HG02759 (cell line): ENCODE results near the gene TBC1D16.

Experiments used
- ATAC-seq: cut with Tn5 transposase; IDR thresholded peaks from one replicate; pipeline ENCODE4 v1.9.1; 2021; ENCODE audit warnings: mild to moderate bottlenecking, moderate library complexity; ENCODE audit not compliant: unreplicated experiment

Gene TBC1D16

DNA sequence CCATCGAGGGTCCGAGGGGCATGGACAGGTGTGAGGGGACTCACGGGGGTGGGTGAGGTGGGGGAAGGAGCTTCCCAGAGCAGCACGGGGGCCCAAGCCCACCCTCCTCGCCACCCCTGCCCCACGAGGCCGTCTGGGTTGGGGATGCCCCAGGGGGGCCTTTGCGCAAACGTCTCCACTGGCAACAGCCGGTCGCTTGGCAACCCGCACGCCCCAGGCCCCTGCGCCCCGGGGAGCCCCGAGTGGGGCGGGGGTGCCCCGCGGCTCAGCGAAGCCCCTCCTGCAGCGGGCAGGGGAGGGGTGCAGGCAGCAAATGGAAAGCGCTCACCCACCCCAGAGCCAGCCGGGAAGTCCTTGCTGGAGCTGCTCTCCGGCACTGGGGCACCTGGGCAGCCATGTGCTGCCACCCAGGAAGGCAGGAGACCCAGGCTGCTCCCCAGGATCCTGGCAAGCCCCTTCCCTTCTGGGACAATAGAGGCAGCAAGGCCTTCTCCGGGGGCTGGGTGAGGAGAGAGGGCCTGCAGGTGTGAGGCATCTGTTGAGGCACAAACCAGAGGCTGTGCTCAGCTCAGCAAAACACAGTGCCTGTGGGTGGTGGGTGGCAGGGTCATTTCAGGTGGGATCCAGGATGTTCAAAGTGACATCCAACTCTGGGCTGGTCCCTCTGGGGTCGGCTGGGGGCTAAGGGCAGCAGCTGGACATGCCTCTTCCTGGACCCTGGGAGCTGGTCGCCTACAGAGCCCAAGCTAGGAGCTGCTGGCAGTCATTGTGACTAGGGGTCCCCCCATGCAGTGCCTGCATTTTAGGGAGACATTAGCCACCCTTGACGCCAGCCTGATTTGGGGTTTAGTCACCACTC, 115.6 kb downstream of the TBC1D16 start:
- ATAC-seq, result no peak

DNA sequence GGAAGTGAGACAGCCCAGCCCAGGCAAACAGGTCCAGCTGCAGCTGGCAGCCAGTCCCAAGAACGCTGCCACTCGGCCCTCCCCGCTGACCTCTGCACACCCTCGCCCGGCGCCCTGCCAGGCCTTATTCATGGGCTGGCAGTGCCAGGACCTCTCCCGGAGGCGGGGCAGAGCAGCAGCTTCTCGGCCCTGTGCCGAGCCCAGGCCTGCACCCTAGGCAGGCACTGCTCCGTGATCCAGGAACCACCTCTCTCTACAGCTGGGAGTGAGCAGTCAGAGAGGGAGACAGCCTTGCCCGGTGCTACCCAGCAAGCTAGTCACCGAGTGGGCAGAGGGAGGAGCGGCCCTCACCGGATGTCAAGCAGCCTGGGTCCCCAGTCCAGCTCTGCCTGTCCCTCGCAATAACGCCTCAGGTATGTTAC, 116.5 kb downstream of the TBC1D16 start:
- no peak for ATAC-seq

DNA sequence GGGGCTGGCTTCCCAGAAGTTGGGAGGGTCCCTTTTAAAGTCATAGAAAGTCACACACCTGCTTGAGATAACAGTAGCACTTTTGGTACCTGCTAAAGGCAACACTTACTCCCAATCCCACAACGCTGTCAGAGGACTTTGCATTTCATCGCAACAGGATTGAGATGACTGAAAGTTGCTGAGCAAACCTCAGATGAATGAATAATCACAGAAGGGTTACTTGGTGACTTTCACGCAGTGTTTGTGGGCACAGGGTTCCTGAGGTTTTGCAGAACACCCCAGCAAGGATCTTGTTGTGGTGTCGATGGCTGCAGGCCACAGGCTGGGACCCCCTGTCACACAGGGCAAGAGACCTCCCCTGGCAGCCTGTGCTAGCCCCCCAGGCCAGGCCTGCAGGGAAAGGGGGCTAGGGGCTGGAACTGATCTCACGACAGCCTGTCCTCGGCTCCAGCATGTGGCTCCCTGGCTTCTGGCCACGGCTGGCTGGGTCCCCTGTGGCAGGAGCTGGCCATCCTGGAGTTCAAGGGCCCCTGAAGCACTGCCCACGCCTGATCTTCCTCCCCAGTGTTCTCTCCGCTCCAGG, 117.0 kb downstream of the TBC1D16 start:
- ATAC-seq, result no peak

DNA sequence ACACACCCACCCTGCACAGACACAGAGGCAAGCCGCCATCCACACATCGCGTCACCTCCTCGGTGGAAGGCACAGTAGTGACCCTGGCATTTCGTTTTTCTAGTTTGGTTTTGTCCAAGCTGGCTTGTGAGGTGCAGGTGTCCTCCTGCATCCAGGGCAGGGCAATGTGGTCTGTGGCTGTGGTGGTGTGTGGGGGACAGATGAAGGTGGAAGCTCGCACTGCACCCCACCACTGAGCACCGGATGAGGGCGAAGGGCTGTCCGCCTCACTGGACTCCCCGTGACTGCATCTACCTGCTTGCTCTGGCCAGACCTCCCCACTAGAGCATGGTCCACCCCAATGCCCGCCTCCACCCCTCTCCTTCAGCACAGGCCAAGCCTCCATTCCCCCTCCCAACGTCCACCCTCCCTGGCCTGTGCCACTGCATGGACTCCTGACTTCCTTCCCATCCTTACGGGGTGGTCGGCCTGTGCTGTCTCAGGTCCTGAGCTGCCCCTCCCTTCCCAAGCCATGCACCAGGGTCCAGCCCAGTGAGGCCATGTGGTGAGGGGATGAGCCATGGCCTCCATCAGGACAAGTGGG, 117.7 kb downstream of the TBC1D16 start:
- ATAC-seq, result no peak

DNA sequence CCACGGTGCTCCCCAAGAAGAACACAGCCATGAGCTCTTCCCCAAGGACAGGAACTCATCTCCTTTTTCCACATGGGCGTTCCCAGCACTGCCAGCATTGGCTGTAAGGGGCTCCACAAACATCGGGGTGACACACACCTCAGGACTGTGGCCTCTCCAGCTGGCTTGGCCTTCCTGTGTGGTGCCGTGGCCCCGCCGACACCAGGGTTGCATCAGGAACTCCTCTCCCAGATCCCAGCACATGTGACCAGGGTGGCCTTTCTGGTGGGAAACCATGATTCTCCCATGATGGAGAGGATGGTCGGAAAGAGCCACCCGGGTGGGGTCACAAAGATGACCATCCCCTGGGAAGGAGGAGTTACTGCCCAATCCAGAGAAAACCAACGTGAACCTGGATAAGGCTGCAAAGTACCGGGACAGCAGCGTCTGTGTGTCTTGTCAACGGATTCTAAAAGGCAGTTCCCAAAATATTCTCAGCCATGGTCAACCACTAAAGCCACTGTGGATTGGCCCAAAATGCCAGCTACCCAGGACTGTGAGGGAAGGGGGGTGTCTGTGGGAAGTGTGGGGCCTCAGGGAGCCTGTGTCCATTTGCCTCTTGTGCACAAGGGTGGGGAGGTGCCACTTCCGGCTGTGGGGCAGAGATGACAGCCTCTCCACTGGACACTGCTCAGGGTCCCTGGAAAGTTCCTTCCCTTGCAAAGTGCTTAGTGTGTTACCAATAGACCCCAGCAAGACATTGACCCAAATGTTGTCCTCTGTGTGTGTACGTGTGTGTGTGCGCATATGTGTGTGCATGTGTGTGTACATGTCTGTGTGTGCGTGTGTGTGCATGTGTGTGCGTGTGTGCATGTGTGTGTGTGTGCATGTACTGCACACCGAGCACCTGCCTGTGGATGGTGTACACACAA, 118.4 kb downstream of the TBC1D16 start:
- ATAC-seq, result no peak

DNA sequence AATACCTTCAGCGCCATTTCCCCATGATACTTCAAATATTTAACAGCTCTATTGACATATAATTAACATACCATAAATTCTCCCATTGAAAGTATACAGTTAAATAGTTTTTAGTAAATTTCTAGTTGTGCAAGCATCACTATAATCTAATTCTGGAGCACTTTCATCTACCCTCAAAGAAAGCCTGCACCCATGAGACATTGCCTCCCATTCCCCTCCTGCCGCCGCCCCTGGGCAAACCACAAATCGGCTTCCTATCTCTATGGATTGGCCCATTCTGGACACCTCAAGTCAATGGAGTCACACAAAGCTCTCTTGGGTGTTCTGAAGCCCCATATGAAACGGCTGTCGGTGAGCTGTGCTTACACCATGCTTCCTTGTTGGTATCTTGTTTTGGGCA, 119.2 kb downstream of the TBC1D16 start:
- ATAC-seq, result no peak

DNA sequence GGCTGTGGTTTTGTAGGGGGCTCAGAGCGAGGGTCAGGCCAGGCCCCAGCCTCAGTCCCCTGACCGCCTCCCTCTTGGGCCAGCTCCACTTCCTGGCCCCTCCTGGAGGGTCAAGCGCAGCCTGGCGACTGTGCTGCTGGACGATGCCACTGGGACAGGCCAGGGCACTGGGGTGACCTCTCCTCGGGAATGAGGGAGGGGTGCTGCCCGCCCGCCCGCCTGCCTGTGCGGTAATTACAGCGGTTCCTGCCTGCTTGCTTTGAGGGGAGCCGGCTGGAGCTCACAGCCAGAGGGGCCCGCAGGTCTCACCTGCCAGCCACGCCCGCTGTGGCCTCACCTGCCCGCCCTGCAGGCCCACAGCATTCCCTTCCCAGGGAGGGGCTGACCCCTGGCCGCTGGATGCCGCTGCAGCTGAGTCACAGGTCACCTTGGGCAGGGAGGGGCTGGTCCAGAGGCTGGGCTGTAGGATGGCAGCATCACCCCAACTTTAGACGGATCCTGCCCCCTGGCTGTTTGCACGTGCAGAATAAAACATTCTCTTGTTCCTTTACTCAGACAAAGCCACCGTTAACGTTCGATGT, 119.7 kb downstream of the TBC1D16 start:
- no peak for ATAC-seq

DNA sequence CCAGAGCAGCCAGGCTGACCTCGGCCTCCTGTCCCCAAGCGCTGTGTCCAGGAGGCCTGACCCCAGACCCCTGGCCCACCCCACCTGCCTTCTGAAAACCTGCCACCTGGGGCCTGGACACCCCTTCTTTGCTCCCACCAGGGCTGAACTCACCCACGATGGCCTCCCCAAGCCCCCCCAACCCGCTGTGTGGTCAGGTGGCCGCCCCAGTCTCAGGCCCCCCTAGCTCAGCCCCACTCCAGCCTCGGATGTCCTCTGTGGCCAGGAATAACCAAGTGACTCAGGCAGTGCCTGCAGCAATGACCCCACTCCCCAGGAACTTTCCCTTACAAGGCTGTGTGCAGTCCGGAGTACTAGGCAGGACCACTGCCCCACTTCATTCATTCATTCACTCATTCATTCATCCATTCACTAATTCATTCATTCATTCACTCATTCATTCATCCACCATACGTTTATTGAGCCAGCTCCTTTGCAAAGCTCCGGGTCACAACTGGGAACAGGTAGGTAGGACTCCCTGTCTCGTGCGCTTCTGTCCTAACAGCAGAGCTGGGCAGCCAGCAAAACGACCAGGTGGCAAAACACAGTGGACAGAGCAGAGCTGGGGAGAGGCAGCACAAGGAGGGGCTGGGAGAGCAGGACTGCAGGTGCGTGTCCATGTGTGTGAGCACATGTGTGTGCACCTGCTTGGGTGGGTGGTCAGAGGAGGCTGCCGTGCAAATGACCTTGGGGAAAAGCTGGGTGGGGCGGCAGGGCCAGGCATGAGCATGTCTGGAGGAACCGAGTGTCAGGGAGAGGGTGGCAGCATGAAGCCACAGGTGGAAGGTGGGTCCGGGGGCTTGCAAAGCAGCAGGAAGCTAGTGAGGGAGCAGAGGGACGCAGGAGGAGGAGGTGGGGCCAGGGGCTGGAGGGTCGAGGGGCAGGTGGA, 120.6 kb downstream of the TBC1D16 start:
- ATAC-seq, result no peak

DNA sequence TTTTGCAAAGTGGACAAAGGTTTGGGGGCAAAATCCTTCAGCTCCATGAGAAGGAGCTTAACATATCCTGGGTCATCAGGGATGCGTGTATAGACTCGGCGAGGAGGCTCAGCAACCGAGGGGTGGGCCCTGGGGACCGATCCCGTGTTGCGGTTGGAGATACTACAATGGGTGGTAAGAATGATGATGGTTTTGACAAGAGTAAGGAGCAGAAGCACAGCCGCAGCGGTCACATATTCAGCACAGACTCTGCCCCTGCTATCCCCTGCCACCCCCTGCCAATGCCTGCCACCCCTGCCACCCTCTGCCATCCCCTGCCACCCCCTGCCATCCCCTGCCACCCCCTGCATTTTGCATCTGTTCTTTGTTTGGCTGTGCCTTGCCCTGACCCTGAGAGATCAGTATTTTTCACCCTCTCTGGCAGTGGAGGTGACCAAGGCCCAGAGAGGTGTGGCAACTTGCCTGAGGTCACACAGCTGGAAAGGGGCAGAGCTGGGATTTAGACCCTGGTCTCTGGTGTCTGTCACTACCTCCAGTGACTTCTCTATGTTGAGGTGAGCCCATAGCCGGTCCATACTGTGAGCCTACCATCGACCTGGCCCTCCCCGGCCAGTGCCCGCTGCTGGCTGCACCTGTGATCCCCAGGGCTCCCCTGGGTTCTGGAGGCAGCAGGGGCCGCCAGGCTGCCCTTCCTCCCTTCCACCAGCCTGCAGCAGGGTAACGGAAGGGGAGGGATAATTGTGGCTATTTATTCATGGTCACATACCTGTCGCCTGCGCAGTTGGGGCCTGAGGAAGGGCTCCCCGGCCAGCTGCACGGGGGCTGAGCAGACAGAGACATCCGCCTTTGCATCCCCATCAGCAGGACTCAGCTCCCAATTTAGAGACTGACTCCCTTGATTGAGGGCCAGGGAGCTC, 121.5 kb downstream of the TBC1D16 start:
- no peak for ATAC-seq

DNA sequence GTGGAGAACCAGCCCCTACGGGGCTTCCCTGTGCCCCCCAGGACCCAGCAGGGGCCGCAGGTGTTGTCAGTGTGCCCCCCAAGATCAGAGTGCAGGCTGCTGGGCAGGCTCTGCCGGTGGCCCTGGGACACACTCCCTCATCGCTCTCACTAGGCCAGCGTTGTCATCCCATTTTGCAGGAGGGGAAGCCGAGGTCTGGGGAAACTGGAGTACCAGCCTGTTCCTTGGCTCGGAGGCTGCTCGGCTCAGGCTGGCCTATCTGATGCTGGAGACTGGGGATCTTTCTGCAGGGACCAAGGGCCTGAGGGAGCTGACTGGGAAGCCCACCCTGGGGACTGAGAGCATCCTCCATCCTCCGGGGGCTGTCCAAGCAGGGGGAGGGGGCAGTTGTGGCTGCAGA, 122.2 kb downstream of the TBC1D16 start:
- no peak for ATAC-seq

DNA sequence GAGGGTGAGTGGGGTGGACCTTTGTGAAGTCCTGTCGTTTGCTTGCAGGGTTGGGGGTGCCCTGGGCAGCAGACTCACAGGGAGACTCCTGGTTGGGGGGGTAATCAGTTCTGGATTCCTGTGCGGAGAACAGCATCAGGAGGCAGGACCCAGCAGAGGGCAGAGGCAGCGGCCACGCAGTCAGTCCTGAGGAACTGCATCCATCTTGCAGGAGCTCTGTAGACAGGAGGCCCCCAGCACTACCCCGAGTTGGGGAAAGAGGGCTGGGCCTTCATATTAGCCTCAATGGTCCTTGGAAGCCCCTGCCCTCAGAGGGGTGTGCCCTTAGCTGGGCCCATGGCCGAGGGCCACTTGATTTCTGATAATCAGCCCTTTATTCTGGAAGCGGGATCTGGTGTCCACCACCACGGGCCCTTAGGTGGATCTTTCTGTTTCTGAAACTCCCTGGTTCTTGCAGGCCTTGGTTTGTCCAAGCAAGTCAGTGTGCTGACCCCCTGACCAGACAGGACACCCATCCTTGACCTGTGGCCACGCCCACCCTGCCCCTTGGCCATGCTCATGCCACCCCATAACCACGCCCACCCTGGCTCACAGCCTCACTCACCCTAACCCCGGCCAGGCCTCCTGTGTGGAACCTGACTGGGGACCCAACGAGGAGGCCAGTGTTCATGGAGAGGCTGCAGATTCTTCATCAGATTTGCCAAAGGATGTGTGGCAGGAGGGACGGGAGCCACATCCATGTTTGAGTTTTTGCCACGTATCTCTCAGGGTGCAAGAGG, 122.9 kb downstream of the TBC1D16 start:
- ATAC-seq, result no peak

DNA sequence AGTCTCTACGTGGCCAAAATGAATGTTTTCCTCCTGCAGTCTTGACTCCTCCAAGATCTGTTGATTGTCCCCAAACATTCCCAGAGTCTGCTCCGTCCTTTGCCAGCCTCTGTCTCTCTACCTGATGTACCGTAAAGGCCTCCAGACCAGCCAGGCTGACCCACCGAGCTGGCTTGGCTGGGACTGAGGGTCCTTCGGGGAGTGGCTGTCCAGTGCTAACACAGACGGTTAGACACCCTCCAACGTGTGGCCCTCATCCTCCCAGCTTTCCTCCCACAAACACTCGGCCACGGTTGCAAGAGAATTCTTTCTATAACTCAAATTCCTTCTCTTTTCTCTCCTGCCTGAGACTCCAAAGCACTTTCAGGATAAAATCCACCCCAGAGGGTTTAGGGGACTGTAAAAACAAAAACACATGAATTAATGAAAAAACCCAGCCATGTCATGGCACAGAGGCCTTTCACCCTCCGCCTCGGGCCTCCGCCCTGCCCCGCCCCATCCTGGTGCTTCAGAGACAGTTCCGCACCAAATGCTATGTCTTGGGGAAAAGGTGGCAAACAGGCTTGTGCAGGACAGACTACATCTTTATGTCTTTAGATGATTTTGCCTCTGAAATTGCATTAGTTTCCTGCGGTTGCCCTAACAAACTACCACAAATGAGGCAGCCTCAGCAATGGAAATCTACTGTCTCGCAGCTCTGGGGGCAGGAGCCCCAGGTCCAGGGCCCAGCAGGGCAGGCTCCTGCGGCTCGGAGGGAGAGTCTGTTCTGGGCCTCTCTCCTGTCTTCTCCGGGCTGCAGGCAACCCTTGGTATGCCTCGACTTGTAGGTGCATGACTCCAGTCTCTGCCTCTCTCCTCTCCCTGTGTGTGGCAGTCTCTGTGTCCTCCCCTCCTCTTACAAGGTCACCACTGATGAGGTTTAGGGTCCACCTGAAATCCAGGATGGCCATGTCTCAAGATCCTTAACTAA, 124.0 kb downstream of the TBC1D16 start:
- no peak for ATAC-seq

DNA sequence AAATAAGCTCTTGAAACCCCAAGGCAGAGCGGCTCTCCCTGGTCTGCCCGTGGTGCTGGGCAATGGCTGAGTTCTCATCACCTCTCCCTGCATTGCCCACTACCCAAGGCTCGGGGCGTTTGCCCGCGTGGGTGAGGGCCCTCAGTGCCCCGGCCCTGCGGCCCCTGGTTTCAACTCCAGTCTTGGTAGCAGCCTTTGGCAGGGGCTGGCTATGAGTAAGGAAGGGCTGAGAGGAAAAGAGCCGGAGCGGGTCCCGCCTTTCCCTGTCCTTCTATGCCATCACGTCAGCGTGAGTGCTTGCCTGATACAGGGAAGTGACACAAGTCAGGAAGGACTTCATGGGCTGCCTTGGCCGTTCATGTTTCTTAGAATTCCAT, 124.7 kb downstream of the TBC1D16 start:
- ATAC-seq, result no peak

DNA sequence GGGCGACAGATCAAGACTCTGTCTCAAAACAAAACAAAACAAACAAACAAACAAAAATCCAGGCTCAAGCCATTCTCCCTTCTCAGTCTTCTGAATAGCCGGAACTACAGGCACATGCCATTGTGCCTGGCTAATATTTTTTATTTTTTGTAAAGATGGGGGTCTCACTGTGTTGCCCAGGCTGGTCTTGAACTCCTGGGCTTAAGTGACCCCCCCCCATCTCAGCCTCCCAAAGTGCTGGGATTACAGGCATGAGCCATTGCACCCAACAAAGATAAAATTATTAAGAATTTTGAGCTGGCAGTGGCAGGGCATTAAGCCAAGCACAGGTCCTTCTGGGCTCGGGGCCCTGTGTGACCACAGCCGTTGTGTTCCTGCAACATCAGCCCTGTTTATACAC, 126.6 kb downstream of the TBC1D16 start:
- no peak for ATAC-seq

DNA sequence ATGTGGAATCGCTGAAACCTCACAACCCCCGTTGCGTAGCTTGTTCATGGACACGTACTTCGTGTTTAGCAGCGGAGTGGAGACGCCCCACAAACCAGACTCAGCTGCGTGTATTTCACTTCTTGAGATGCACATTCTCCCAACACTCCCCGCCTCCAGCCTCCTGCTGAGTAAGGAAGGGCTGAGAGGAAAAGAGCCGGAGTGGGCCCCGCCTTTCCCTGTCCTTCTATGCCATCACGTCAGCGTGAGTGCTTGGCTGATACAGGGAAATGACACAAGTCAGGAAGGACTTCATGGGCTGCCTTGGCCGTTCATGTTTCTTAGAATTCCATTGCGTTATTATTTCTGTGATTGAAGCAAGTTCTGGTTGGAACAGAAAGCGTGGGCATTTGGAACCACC, 127.8 kb downstream of the TBC1D16 start:
- ATAC-seq, result no peak

DNA sequence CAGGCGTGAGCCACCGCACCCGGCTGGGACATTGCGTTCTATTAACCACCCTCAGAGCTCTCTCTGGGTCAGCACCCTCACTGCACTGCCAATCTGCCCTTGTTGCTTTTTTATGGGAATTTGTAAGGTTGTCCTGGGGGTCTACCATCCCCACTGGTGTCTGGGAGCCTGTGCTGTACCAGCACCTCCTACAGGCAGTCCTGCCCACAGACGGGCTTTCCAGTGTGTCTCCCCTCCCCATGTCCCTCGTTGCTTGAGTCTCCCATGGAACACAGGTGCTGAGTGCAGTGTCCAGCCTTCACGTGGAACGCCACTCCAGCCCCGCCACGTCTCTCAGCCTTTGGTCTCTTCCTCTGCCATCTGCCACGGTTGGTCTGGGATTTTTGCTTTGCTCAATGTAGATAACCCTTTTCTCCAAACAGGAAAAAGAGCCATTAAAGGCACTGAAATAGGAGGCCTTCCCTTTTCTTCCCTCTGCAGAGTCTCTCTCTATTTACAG, 128.4 kb downstream of the TBC1D16 start:
- ATAC-seq, result no peak

DNA sequence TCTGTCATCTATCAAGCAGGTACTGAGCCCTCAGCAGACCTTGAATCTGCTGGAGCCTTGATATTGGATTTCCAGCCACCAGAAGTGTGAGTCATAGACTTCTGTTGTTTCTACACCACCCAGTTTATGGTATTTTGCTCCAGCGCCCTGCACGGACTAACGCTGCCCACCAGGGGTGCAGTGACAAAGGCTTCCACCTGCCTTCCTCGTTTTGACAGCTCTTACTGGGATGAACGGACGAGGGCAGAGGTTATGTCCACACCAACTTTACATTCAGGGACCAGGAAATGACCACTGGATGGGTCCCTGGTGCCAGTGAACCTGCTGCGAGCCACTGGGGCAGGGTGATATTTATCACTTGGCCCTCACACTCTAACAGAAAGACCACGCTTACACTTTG, 129.8 kb downstream of the TBC1D16 start:
- no peak for ATAC-seq
